Ovary (tissue), 3 donors: ENCODE measurements around the gene RMDN3.

Experiments used
- CTCF ChIP-seq, 3 donors: fragments of 450-650 bp in 2 of 3; fragments of 200-600 bp in 1 of 3; IDR thresholded peaks; one replicate each; pipeline versions ENCODE4 v1.5.1 to v1.8.0; 2016 to 2022; ENCODE audit warnings: antibody characterized with exemption in 3 of 3, mild to moderate bottlenecking in 1 of 3
- EP300 ChIP-seq: sonication (generic); formaldehyde crosslinking; IDR thresholded peaks from one replicate; pipeline ENCODE4 v1.6.1; 2017; ENCODE audit warnings: antibody characterized with exemption
- POLR2A ChIP-seq: fragments of 450-650 bp; IDR thresholded peaks from one replicate; pipeline ENCODE4 v1.6.1; 2017; ENCODE audit warnings: antibody characterized with exemption, mild to moderate bottlenecking, moderate library complexity
- donor health status: DM: no; HTN: no; CAD: no.

GRCh38 chr15:40754883-40755811 is at the start of gene RMDN3:
- TF ChIP-seq CTCF (IDR thresholded peaks at IDR 0.05): peak in 1 of 3 donors; percentile 26
- TF ChIP-seq POLR2A: peak; percentile 74
- no peak for TF ChIP-seq EP300
